Measurements from ENCODE around the gene SPESP1.

DNA sequence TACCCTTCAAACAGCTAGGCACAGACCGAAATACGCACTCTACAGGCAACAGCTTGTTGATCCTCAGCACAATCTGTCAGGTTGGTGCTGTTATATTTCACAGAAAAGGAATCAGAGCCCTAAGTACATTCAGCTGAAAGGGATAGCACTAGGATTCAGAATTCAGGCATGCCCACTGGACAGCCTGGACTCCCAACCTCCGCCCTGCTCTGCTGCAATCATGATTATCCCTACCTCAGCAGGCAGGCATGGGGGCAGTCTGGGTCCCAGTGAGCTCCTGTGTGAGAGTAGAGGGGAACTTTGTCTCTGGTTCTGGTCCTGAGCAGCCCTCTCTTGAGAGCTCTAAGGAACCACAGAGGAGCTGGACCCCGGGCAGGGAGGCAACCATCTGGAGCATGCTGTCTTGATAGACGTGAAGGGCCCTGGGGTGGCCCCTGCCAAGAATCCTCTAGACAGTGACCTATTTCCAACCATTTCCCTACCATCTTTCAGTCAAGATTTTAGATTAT is 60.7 kb downstream of the SPESP1 start:
- TF ChIP-seq, protein P1, sequence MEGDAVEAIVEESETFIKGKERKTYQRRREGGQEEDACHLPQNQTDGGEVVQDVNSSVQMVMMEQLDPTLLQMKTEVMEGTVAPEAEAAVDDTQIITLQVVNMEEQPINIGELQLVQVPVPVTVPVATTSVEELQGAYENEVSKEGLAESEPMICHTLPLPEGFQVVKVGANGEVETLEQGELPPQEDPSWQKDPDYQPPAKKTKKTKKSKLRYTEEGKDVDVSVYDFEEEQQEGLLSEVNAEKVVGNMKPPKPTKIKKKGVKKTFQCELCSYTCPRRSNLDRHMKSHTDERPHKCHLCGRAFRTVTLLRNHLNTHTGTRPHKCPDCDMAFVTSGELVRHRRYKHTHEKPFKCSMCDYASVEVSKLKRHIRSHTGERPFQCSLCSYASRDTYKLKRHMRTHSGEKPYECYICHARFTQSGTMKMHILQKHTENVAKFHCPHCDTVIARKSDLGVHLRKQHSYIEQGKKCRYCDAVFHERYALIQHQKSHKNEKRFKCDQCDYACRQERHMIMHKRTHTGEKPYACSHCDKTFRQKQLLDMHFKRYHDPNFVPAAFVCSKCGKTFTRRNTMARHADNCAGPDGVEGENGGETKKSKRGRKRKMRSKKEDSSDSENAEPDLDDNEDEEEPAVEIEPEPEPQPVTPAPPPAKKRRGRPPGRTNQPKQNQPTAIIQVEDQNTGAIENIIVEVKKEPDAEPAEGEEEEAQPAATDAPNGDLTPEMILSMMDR (IDR thresholded peaks at IDR 0.05; ENCODE audit: low read depth, low read length), result no peak
- no peak for TF ChIP-seq POLR2A (IDR thresholded peaks at IDR 0.05; ENCODE audit: extremely low read depth, insufficient read length)
- TF ChIP-seq, protein P2, sequence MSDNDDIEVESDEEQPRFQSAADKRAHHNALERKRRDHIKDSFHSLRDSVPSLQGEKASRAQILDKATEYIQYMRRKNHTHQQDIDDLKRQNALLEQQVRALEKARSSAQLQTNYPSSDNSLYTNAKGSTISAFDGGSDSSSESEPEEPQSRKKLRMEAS (IDR thresholded peaks at IDR 0.05; ENCODE audit: low read depth, low read length), result no peak
- no peak for TF ChIP-seq MYC (IDR thresholded peaks at IDR 0.05; ENCODE audit: low read depth, low read length)

Data from NB4 (cell line).